Prostate gland (tissue), 2 donors: ENCODE measurements around the gene GPR82. TPM values are rescaled to one million over a fixed set of nuclear protein-coding genes. Genes with fewer than 3 reads are reported as not detected.

ENCODE experiments used
- DNase-seq: peaks from one replicate; pipeline ENCODE4 v3.0.0-alpha.2; 2019; ENCODE audit warnings: low spot score
- H3K27ac ChIP-seq, 2 donors: fragments of 200-600 bp; sonication (generic); 2 replicates each; pipeline ENCODE4 v1.5.1; 2017 to 2019
- H3K27me3 ChIP-seq: fragments of 200-600 bp; sonication (generic); replicated peaks from 2 replicates; pipeline ENCODE4 v1.5.1; 2019; ENCODE audit not compliant: insufficient read depth
- H3K36me3 ChIP-seq, 2 donors: fragments of 200-600 bp; sonication (generic); 1 replicate in 1 of 2; 2 replicates in 1 of 2; pipeline versions ENCODE4 v1.5.1 to v1.8.1; 2017 to 2019
- H3K4me1 ChIP-seq: fragments of 200-600 bp; sonication (generic); replicated peaks from 2 replicates; pipeline ENCODE4 v1.5.1; 2019
- H3K4me3 ChIP-seq, 2 donors: fragments of 200-600 bp; sonication (generic); 2 replicates each; pipeline ENCODE4 v1.5.1; 2017 to 2019
- H3K9me3 ChIP-seq: fragments of 200-600 bp; sonication (generic); 2 replicates; pipeline ENCODE4 v1.5.1; 2017
- POLR2A ChIP-seq: fragments of 450-650 bp; IDR thresholded peaks from one replicate; pipeline ENCODE4 v1.6.1; 2016; ENCODE audit warnings: antibody characterized with exemption, mild to moderate bottlenecking
- POLR2AphosphoS5 ChIP-seq: sonication (generic); formaldehyde crosslinking; IDR thresholded peaks from one replicate; pipeline ENCODE4 v1.6.1; 2017; ENCODE audit warnings: antibody characterized with exemption
- WGBS: methylation state at CpG from one replicate; pipeline ENCODE4 v1.1.5; 2018; 5-methylcytosine and 5-hydroxymethylcytosine counted together
- intact Hi-C: fragments of 100-400 bp; cut with DNase I; formaldehyde crosslinking; loops from one replicate; pipeline ENCODE4 v1.14.2; 2022
- small RNA-seq, 2 donors: library from RNA; depleted of rRNA; stranded (forward); fragments of <200 nt; gene quantifications; one replicate each; pipeline ENCODE3, GENCODE V24; 2016
- total RNA-seq, 2 donors: library from RNA; depleted of rRNA; stranded (reverse); fragments of >200 nt; gene quantifications; one replicate each; pipeline ENCODE4 v1.1.0, GENCODE V29; 2016
- TF ChIP-seq, protein P1 (sequence below), 4 experiments: fragments of 200-600 bp in 2 of 4; fragments of 450-650 bp in 2 of 4; sonication (generic) in 2 of 4; IDR thresholded peaks; 1 replicate in 3 of 4; 2 replicates in 1 of 4; pipeline ENCODE4 v1.5.1; 2016 to 2019; ENCODE audit warnings: antibody characterized with exemption in 4 of 4, mild to moderate bottlenecking in 2 of 4, moderate library complexity in 2 of 4

The GPR82 gene
- total RNA-seq, 2 donors from 2014 or later = 0.28 to 0.41 TPM

DNA sequence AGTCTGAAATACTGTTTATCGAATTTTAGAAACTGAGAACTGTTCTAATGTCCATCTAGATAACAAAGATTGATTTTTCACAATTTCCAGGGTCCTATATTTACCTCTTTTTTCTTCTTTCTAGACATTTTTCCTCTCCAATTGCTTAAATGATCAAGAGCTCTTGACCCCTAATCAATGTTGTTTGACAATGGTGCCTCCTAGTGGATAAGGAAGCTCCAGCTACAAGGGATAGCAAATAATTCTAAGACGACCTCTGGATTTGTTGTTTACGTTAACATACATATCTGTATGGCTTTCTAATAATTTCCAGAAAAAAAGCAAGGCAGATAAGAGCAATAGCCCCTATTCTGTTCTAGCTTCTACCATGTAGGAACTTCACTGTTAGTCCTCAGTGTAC lies 35.8 kb downstream of the GPR82 start:
- intact Hi-C loops = no loop called here
- Histone ChIP-seq H3K4me3 (no peak overlapping the region), H3K27me3 (no peaks in the 10 kb centered on the region), H3K36me3 (no peaks in the 10 kb centered on the region), H3K27ac (no peak overlapping the region), H3K9me3 (no peaks in the 10 kb centered on the region), H3K4me1 (no peaks in the 10 kb centered on the region)
- TF ChIP-seq, protein P1, sequence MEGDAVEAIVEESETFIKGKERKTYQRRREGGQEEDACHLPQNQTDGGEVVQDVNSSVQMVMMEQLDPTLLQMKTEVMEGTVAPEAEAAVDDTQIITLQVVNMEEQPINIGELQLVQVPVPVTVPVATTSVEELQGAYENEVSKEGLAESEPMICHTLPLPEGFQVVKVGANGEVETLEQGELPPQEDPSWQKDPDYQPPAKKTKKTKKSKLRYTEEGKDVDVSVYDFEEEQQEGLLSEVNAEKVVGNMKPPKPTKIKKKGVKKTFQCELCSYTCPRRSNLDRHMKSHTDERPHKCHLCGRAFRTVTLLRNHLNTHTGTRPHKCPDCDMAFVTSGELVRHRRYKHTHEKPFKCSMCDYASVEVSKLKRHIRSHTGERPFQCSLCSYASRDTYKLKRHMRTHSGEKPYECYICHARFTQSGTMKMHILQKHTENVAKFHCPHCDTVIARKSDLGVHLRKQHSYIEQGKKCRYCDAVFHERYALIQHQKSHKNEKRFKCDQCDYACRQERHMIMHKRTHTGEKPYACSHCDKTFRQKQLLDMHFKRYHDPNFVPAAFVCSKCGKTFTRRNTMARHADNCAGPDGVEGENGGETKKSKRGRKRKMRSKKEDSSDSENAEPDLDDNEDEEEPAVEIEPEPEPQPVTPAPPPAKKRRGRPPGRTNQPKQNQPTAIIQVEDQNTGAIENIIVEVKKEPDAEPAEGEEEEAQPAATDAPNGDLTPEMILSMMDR (IDR thresholded peaks at IDR 0.05) = peak in 3 of 4 experiments; percentile 18 to 33 (median 27)
- TF ChIP-seq POLR2AphosphoS5 = no peak
- WGBS = 74% methylated on average over 3 of the region's 3 CpGs
- no peak for DNase-seq

DNA sequence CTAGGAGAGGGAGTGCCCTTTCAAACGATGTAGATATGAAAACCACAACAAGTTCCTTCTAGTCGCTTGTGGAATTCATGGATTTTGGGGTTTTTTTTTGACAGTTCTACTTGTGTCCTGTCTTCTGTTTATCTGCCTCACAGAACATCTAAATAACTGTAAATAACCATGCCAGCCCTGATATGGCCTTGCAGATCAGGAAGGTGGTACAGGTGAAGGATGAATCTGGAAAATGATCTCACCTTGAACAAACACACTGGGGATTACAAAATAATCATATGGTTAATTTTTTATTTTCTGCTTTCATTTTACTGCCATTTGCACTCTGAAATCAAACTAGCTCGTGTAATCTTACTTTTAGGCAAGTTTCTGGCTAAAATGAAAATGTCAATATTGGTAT lies 37.2 kb downstream of the GPR82 start:
- no peak overlapping the region for H3K4me3 ChIP-seq
- TF ChIP-seq POLR2A (no peak), POLR2AphosphoS5 (no peak)
- TF ChIP-seq, protein P1 (IDR thresholded peaks at IDR 0.05) = no peak
- WGBS = 47% methylated on average over 3 of the region's 3 CpGs
- no peaks in the 10 kb centered on the region for H3K9me3 ChIP-seq
- intact Hi-C loops = no loop called here
- H3K27ac ChIP-seq = no peak overlapping the region
- H3K27me3 ChIP-seq = no peaks in the 10 kb centered on the region
- no peaks in the 10 kb centered on the region for H3K36me3 ChIP-seq
- no peaks in the 10 kb centered on the region for H3K4me1 ChIP-seq
- DNase-seq = no peak

DNA sequence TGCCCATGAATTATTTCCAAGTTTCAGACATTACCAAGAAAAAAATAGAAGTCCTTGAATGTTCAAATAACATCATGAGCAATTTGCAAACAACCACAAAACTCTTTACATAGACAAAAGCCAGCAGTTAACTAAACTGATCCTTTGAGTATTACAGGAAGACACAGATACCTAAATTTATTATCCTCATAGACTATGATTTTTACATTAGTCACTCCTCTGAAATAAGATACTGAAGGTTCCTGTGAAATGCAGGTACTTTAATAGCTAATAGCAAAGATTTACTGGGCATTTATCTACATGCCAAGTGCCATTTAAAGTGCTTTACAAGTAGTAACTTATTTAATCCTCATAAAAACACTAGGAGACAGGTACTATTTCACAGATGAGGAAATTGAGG lies 37.7 kb downstream of the GPR82 start:
- H3K4me1 ChIP-seq = no peaks in the 10 kb centered on the region
- TF ChIP-seq POLR2A = no peak
- TF ChIP-seq, protein P1 (IDR thresholded peaks at IDR 0.05) = no peak
- TF ChIP-seq POLR2AphosphoS5 = no peak
- intact Hi-C loops = no loop called here
- no peaks in the 10 kb centered on the region for H3K36me3 ChIP-seq
- no peak for DNase-seq
- no peaks in the 10 kb centered on the region for H3K9me3 ChIP-seq
- H3K27me3 ChIP-seq = no peaks in the 10 kb centered on the region
- no peak overlapping the region for H3K4me3 ChIP-seq
- no peak overlapping the region for H3K27ac ChIP-seq

DNA sequence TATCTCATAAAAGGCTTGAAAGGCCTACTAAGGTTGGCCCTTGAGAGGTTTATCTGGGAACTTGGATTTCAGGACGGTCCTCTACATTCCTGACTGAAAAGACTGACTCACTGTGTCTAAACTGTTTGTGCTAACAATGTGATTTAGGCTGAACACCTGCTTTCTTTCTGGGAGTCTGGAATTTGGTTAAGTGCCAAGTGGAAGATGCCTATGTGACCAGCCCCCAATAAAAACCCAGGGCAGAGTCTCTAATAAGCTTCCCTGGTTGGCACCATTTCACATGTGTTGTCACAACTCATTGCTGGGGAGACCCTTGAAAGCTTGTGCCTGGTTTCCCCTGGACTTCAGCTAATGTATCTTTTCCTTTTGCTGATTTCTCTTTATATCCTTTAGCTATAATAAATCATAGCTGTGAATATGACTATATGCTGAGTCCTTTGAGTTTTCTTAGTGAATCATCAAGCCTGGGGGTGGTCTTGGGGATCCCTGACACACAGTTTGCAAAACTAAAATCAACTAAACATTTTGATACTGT lies 55.1 kb downstream of the GPR82 start:
- no peaks in the 10 kb centered on the region for H3K36me3 ChIP-seq

More for the DNA sequence above, 55.1 kb downstream of the GPR82 start:
- Histone ChIP-seq H3K9me3 (no peaks in the 10 kb centered on the region), H3K27ac (no peak overlapping the region), H3K27me3 (no peaks in the 10 kb centered on the region), H3K4me1 (no peaks in the 10 kb centered on the region), H3K4me3 (no peak overlapping the region)
- no peak for DNase-seq
- TF ChIP-seq POLR2A (no peak), POLR2AphosphoS5 (no peak)
- TF ChIP-seq, protein P1 (IDR thresholded peaks at IDR 0.05) = no peak
- intact Hi-C loops = no loop called here
- WGBS = 8% methylated on average over 1 of the region's 1 CpG

Small RNA genes lying within 50 kb of the gene (small RNA-seq; reads per million reads assigned to genes)
- 0 reads per million in 2 donors for gene RN7SL144P

Other genes with a start within 250 kb of the GPR82 start
- gene GPR34, start 35.2 kb upstream of the GPR82 start, total RNA-seq = 1 to 10 TPM; 4.6 to 8.2 TPM
- gene CASK, start 199.4 kb downstream of the GPR82 start, total RNA-seq = 10 to 100 TPM; 19.7 to 20.4 TPM